ENCODE results near the gene MKKS. TPM values are rescaled to one million over a fixed set of nuclear protein-coding genes. Genes with fewer than 3 reads are reported as not detected.
A peak's percentile ranks its signal among the peaks of the same experiment; 100 is the strongest.

MKKS gene
- total and polyA plus RNA-seq, 9 donors, result 11.9 to 21.2 (median 19.3) TPM

GRCh38 chr20:10461495-10461894 is 27.5 kb upstream of the MKKS start:
- no peaks in the 10 kb centered on the region for H3K27me3 ChIP-seq (ENCODE audit: control insufficient read depth, insufficient read depth, low read length)
- H3K4me1 ChIP-seq (ENCODE audit: control insufficient read depth, insufficient read depth, low read length), result peaks cover 10% of the 10 kb centered on the region
- no peak overlapping the region for H3K27ac ChIP-seq (ENCODE audit: low read length)
- no peak overlapping the region for H3K4me3 ChIP-seq (ENCODE audit: low read length)
- no peaks in the 10 kb centered on the region for H3K9me3 ChIP-seq (replicated peaks; ENCODE audit: control insufficient read depth, low read depth, low read length)
- no peaks in the 10 kb centered on the region for H3K36me3 ChIP-seq (ENCODE audit: control insufficient read depth, insufficient read depth, low read length)
- no peak for DNase-seq
- 100% methylated on average over 1 of the region's 2 CpGs for WGBS (ENCODE audit: insufficient coverage)

- Histone ChIP-seq H3K4me3 (ENCODE audit: low read length) (no peak overlapping the region), H3K9me3 (replicated peaks; ENCODE audit: control insufficient read depth, low read depth, low read length) (no peaks in the 10 kb centered on the region), H3K27me3 (ENCODE audit: control insufficient read depth, insufficient read depth, low read length) (no peaks in the 10 kb centered on the region), H3K36me3 (ENCODE audit: control insufficient read depth, insufficient read depth, low read length) (no peaks in the 10 kb centered on the region), H3K27ac (ENCODE audit: low read length) (no peak overlapping the region), H3K4me1 (ENCODE audit: control insufficient read depth, insufficient read depth, low read length) (no peaks in the 10 kb centered on the region)
- no peak for DNase-seq
Observed at GRCh38 chr20:10454151-10454750, 20.2 kb upstream of the MKKS start.

- Histone ChIP-seq H3K4me1 (ENCODE audit: control insufficient read depth, insufficient read depth, low read length) (no peaks in the 10 kb centered on the region), H3K36me3 (ENCODE audit: control insufficient read depth, insufficient read depth, low read length) (no peaks in the 10 kb centered on the region), H3K4me3 (ENCODE audit: low read length) (no peak overlapping the region), H3K27ac (ENCODE audit: low read length) (no peak overlapping the region), H3K9me3 (replicated peaks; ENCODE audit: control insufficient read depth, low read depth, low read length) (no peaks in the 10 kb centered on the region), H3K27me3 (ENCODE audit: control insufficient read depth, insufficient read depth, low read length) (no peaks in the 10 kb centered on the region)
- 60% methylated on average over 2 of the region's 5 CpGs for WGBS (ENCODE audit: insufficient coverage)
- DNase-seq, result peak; percentile 58
Observed at GRCh38 chr20:10453241-10453640, 19.2 kb upstream of the MKKS start.

DNA sequence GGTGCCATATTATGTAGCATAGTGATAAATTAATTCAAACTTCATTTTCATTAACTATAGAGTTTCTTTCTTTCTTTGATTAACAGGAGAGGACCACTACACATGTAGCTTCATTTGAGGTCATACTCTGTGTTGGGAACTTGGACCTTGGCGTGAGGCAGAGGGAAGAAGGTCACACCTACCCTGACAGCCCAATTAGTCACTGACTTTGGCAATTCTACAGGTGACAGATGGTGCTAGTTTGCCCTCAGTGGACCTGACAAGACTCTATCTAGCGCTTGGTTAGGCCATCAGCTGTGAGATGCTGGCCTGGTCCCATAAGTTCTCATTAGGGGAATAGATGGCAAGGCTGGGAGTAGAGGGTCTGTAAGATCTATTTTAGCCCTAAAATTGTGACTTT is 15.2 kb upstream of the MKKS start:
- H3K27ac ChIP-seq (ENCODE audit: low read length), result no peak overlapping the region
- no peaks in the 10 kb centered on the region for H3K4me1 ChIP-seq (ENCODE audit: control insufficient read depth, insufficient read depth, low read length)
- DNase-seq, result no peak
- H3K36me3 ChIP-seq (ENCODE audit: control insufficient read depth, insufficient read depth, low read length), result no peaks in the 10 kb centered on the region
- H3K9me3 ChIP-seq (replicated peaks; ENCODE audit: control insufficient read depth, low read depth, low read length), result no peaks in the 10 kb centered on the region
- WGBS (ENCODE audit: insufficient coverage), result 92% methylated on average over 2 of the region's 2 CpGs
- H3K4me3 ChIP-seq (ENCODE audit: low read length), result no peak overlapping the region
- H3K27me3 ChIP-seq (ENCODE audit: control insufficient read depth, insufficient read depth, low read length), result no peaks in the 10 kb centered on the region

GRCh38 chr20:10448270-10449156 is 14.5 kb upstream of the MKKS start:
- H3K27ac ChIP-seq (ENCODE audit: low read length), result no peak overlapping the region
- no peaks in the 10 kb centered on the region for H3K4me1 ChIP-seq (ENCODE audit: control insufficient read depth, insufficient read depth, low read length)
- H3K36me3 ChIP-seq (ENCODE audit: control insufficient read depth, insufficient read depth, low read length), result no peaks in the 10 kb centered on the region
- no peak overlapping the region for H3K4me3 ChIP-seq (ENCODE audit: low read length)
- no peaks in the 10 kb centered on the region for H3K9me3 ChIP-seq (replicated peaks; ENCODE audit: control insufficient read depth, low read depth, low read length)
- H3K27me3 ChIP-seq (ENCODE audit: control insufficient read depth, insufficient read depth, low read length), result no peaks in the 10 kb centered on the region
- no peak for DNase-seq
- 94% methylated on average over 3 of the region's 6 CpGs for WGBS (ENCODE audit: insufficient coverage)

DNA sequence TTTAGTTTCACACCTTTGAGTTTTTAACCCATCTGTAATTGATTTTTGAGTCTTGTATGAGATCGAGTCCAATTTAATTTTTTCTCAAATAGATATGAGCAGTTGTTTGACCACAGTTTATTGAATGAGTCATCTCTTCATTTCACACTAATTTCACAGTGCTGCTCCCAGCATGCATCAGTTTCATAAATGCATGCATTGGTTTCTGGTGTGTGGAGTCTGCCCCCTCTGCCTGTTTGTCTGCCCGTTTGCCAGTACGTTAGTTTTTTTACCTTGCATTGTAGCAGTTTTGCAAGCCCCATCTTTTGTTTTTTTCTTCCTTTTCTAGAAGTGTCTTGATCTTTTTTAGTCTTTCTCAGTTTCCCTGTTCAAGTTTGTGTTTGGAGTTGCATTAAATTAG is 13.0 kb upstream of the MKKS start:
- Histone ChIP-seq H3K9me3 (replicated peaks; ENCODE audit: control insufficient read depth, low read depth, low read length) (no peaks in the 10 kb centered on the region), H3K27me3 (ENCODE audit: control insufficient read depth, insufficient read depth, low read length) (no peaks in the 10 kb centered on the region), H3K27ac (ENCODE audit: low read length) (no peak overlapping the region), H3K36me3 (ENCODE audit: control insufficient read depth, insufficient read depth, low read length) (no peaks in the 10 kb centered on the region), H3K4me1 (ENCODE audit: control insufficient read depth, insufficient read depth, low read length) (no peaks in the 10 kb centered on the region), H3K4me3 (ENCODE audit: low read length) (no peak overlapping the region)
- WGBS (ENCODE audit: insufficient coverage), result no CpG with 5 or more reads among the region's 3 CpGs
- DNase-seq, result peak; percentile 59

DNA sequence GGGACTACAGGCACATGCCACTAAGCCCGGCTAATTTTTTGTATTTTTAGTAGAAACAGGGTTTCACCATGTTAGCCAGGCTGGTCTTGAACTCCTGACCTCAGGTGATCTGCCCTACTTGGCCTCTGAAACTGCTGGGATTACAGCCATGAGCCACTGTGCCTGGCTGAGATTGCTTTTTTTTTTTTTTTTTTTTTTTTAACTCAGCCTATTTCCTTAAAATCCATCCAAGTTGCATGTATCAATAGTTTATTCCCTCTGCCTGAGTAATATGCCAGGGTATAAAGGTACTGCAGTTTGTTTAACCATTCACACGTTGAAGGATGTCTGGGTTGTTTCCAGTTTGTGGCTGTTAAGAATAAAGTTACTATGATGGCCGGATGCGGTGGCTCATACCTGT is 11.7 kb upstream of the MKKS start:
- no peaks in the 10 kb centered on the region for H3K9me3 ChIP-seq (replicated peaks; ENCODE audit: control insufficient read depth, low read depth, low read length)
- no peak overlapping the region for H3K4me3 ChIP-seq (ENCODE audit: low read length)
- H3K4me1 ChIP-seq (ENCODE audit: control insufficient read depth, insufficient read depth, low read length), result no peaks in the 10 kb centered on the region
- no peak overlapping the region for H3K27ac ChIP-seq (ENCODE audit: low read length)
- H3K36me3 ChIP-seq (ENCODE audit: control insufficient read depth, insufficient read depth, low read length), result no peaks in the 10 kb centered on the region
- 88% methylated on average over 2 of the region's 4 CpGs for WGBS (ENCODE audit: insufficient coverage)
- no peak for DNase-seq
- no peaks in the 10 kb centered on the region for H3K27me3 ChIP-seq (ENCODE audit: control insufficient read depth, insufficient read depth, low read length)

DNA sequence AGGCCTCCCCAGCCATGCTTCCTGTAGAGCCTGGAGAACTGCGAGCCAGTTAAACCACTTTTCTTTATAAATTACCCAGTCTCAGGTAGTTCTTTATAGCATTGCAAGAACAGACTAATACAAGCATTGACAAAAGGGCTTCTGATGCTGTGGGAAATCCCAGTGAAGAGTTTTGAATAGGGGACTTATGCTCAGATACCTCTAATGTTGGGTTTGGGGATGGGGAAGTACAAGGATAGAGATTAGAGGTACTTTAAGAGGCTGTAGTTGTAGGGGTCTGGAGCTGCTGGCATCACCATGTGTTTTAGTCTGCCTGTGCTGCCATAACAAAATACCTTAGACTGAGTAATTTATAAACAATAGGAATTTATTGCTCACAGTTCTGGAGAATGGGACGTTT is 9.9 kb upstream of the MKKS start:
- H3K27me3 ChIP-seq (ENCODE audit: control insufficient read depth, insufficient read depth, low read length), result no peaks in the 10 kb centered on the region
- H3K9me3 ChIP-seq (replicated peaks; ENCODE audit: control insufficient read depth, low read depth, low read length), result no peaks in the 10 kb centered on the region
- no peak overlapping the region for H3K27ac ChIP-seq (ENCODE audit: low read length)
- no peaks in the 10 kb centered on the region for H3K4me1 ChIP-seq (ENCODE audit: control insufficient read depth, insufficient read depth, low read length)
- H3K36me3 ChIP-seq (ENCODE audit: control insufficient read depth, insufficient read depth, low read length), result no peaks in the 10 kb centered on the region
- H3K4me3 ChIP-seq (ENCODE audit: low read length), result no peak overlapping the region
- WGBS (ENCODE audit: insufficient coverage), result no CpG with 5 or more reads among the region's 2 CpGs
- no peak for DNase-seq

DNA sequence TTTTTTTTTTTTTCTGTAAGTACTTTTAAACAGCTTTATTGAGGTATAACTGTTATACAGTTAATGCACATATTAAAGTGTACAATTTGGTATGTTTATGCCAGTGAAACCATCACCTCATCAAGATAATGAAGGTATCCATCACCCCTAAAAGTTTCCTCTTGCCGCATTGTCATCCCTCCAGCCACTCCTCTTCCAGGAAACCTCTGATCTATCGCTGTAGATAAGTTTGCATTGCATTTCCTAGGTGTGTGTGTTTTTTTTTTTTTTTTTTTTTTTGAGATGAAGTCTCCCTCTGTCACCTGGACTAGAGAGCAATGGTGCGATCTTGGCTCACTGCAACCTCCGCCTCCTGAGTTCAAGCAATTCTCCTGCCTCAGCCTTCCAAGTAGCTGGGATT is 4.2 kb upstream of the MKKS start:
- DNase-seq, result no peak
- H3K4me1 ChIP-seq (ENCODE audit: control insufficient read depth, insufficient read depth, low read length), result peaks cover 3% of the 10 kb centered on the region
- no peaks in the 10 kb centered on the region for H3K36me3 ChIP-seq (ENCODE audit: control insufficient read depth, insufficient read depth, low read length)
- H3K4me3 ChIP-seq (ENCODE audit: low read length), result no peak overlapping the region
- H3K27ac ChIP-seq (ENCODE audit: low read length), result no peak overlapping the region
- no CpG with 5 or more reads among the region's 4 CpGs for WGBS (ENCODE audit: insufficient coverage)
- no peaks in the 10 kb centered on the region for H3K27me3 ChIP-seq (ENCODE audit: control insufficient read depth, insufficient read depth, low read length)
- no peaks in the 10 kb centered on the region for H3K9me3 ChIP-seq (replicated peaks; ENCODE audit: control insufficient read depth, low read depth, low read length)

DNA sequence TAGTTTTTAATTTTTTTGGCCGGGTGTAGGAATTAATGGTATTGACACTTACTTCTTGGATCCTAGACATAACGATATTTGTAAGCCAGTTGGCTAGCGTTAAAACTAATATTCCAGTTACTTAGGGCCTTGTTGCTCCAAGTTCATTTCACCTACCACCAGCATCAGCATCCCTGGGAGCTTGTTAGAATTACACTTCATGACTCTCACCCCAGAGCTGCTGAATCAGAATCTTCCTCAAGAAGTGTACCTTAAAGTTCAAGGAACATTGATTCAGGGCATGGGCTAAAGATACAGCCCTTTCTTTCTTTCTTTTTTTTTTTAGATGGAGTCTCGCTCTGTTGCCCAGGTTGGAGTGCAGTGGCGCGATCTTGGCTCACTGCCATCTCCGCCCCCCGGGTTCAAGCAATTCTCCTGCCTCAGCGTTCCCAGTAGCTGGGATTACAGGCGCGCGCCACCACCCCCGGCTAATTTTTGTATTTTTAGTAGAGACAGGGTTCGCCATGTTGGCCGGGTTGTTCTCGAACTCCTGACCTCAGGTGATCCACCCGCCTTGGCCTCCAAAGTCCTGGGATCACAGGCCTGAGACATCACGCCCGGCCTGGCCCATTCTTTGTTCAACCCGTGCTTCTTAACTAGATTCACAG is 2.2 kb upstream of the MKKS start:
- Histone ChIP-seq H3K9me3 (replicated peaks; ENCODE audit: control insufficient read depth, low read depth, low read length) (no peaks in the 10 kb centered on the region), H3K27ac (ENCODE audit: low read length) (no peak overlapping the region), H3K36me3 (ENCODE audit: control insufficient read depth, insufficient read depth, low read length) (peaks cover 3% of the 10 kb centered on the region), H3K4me3 (ENCODE audit: low read length) (no peak overlapping the region), H3K4me1 (ENCODE audit: control insufficient read depth, insufficient read depth, low read length) (peaks cover 7% of the 10 kb centered on the region), H3K27me3 (ENCODE audit: control insufficient read depth, insufficient read depth, low read length) (no peaks in the 10 kb centered on the region)
- 95% methylated on average over 13 of the region's 20 CpGs for whole genome bisulfite sequencing (ENCODE audit: insufficient coverage)
- no peak for DNase-seq

Measured in muscle of leg (tissue), 11 donors.